Measurements from ENCODE around the gene DBP.
"Not testable (repeated sequence)": the region's sequence is repeated elsewhere in the genome, so short reads cannot be mapped to it uniquely, and the experiment has no call there.

DBP gene

DNA sequence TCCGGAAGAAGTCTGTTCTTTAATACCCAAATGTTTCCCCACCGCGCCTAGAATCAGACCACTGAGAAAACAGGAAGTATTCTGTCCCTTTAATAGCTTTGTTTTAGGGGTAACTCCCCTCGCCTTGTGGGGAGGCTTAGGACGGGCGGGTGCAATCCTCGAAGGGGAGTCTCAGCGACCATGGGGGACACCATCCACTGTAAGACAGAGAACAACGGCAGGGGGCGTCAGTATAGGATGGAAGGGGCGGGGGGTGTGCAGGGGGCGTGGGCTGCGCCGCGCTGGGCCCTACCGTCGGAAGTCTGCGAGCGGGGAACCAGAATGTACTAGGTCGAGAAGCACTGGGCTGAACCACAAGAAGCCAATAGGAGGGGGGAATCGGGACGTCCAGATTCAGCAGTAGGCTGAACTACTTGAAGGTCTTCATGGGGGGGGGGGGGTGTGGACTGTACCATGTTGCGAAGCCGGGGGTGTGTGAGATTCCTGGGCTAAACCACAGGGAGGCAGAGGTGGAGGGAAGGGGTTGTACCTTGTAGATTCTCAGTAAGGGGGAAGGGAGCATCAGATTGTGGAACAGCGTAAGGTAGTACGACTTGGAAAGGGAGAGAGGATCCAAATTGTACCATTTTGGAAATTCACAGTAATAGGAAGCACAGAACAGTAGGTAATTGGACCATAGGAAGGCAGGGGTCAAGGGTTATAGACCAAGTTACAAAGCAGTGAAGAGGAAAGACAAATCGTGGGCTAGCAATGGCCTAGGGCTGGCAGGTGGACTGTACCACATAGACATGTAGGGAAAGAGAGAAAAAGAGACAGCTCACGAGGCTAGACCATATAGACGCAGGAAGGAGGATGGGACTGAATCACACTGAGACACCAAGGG, 1.0 kb upstream of the DBP start:
- no peaks in the 10 kb centered on the region for H3K9me3 ChIP-seq (ENCODE audit: control insufficient read depth, low read depth, low read length)
- peaks cover 3% of the 10 kb centered on the region for H3K36me3 ChIP-seq (ENCODE audit: control insufficient read depth, low read depth, low read length)
- H3K4me1 ChIP-seq (ENCODE audit: control insufficient read depth, low read depth, low read length) = peaks cover 36% of the 10 kb centered on the region
- peak overlapping the region; percentile 79 for H3K4me3 ChIP-seq (ENCODE audit: low read length)
- peak overlapping the region; percentile 88 for H3K9ac ChIP-seq (ENCODE audit: low read length)
- H3K27me3 ChIP-seq (ENCODE audit: control insufficient read depth, insufficient read depth, low read length) = peaks cover 10% of the 10 kb centered on the region
- H3K27ac ChIP-seq (ENCODE audit: low read length) = peak overlapping the region; percentile 97

DNA sequence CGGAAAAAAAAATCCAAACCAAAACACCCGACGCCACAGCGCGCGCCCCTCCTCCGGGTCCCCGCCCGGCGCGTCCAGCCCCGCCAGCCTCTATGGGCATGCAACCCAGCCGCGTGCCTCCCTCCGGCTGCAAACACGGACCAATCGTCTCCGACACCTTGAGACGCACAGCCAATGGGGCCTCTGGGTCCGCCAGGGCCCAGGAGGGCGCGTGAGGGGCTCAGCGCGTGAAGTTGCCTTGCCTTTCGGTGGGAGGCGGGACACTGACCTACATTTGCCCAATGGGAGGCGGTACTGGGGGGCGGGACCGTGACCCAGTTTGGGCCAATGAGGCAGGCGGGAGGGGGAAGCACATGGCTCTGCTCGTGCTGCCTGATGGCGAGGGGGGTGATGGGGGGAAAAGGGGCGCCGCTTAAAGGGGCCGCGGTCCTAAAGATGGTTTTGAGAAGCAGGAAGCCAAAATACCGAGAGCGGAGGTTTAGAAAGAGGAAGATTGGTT, 319 bp upstream of the DBP start:
- H3K4me1 ChIP-seq (ENCODE audit: control insufficient read depth, low read depth, low read length) = peaks cover 36% of the 10 kb centered on the region
- peaks cover 10% of the 10 kb centered on the region for H3K27me3 ChIP-seq (ENCODE audit: control insufficient read depth, insufficient read depth, low read length)
- peak overlapping the region; percentile 88 for H3K9ac ChIP-seq (ENCODE audit: low read length)
- H3K9me3 ChIP-seq (ENCODE audit: control insufficient read depth, low read depth, low read length) = no peaks in the 10 kb centered on the region
- peak overlapping the region; percentile 97 for H3K27ac ChIP-seq (ENCODE audit: low read length)
- peak overlapping the region; percentile 79 for H3K4me3 ChIP-seq (ENCODE audit: low read length)
- peaks cover under 1% of the 10 kb centered on the region for H3K36me3 ChIP-seq (ENCODE audit: control insufficient read depth, low read depth, low read length)

DNA sequence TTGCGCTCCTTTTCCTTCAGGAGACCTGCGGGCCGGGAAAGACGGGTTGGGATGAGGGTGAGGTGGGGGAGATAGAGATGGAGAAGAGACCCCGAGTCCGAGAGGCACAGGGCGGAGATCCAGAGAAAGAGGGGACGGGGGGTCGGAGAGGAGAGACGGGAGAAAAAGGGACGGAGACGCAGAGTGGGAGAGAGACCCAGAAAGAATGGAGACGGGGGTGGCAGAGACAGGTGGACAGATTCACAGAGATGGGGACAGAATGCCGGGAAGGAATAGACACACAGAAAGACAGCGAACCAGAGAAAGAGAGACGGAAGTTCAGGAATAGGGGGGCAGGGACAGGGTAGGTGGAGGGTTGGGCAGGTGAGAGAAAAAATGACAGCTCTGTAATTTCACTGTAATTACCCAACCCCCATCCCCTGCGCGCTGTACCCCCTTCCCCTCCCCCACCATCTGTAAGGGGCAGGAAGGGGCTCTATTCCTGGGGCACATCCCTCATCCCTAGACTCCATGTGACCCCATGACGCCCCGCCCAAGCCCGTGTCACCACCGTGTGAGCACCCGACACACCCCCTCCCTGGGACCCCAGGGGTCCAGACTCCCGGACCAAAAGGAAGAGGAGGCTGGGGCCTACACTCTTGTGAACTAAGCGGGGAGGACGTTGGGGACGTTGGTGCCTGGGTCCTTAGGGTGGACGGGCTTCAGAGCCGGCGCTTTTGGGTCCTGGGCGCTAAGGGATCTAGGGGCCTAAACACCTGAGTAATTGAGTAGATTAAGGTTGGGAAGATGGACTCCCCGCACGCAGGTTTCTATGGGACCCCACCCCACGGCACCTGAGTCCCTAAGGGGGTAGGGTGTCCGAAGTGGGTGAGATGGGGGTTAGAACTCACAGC, 967 bp downstream of the DBP start:
- Histone ChIP-seq H3K9ac (ENCODE audit: low read length) (peak overlapping the region; percentile 42), H3K4me1 (ENCODE audit: control insufficient read depth, low read depth, low read length) (peaks cover 40% of the 10 kb centered on the region), H3K4me3 (ENCODE audit: low read length) (peak overlapping the region; percentile 60), H3K27ac (ENCODE audit: low read length) (no peak overlapping the region), H3K27me3 (ENCODE audit: control insufficient read depth, insufficient read depth, low read length) (peaks cover 10% of the 10 kb centered on the region), H3K9me3 (ENCODE audit: control insufficient read depth, low read depth, low read length) (no peaks in the 10 kb centered on the region), H3K36me3 (ENCODE audit: control insufficient read depth, low read depth, low read length) (no peaks in the 10 kb centered on the region)

DNA sequence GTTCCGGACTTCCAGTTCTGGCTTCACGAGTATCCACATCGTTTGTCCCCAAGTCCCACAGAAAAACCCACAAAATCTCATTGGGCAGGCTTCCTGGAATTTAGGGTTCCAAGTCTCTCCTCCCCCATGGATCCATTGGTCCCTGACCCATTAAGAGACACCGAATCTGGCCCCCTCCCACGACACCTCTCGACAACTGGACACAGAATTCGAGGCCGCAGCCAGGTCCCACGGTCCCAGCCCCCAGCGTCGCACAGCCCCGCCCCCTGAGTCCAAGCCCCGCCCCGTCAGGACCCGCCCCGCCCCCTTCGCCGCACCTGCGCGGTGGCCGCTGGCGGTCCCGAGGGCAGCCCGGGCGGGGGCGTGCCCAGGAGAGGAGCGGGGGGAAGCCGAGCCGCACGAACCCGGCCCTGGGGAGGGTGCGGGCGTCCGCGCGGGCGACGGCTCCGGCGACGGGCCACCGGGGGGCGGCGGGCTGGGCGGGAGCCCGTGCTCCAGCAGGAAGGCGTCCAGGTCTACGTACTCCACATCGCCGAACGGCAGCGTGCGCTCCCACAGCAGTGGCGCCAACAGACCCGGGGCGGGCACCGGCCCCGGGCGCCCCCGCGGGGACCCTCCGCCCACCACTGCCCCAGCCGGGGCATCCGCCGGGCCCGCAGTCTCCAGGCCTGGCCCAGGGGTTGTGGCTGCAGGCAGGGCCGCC, 1.8 kb downstream of the DBP start:
- Histone ChIP-seq H3K36me3 (ENCODE audit: control insufficient read depth, low read depth, low read length) (no peaks in the 10 kb centered on the region), H3K4me1 (ENCODE audit: control insufficient read depth, low read depth, low read length) (peaks cover 45% of the 10 kb centered on the region), H3K9ac (ENCODE audit: low read length) (peak overlapping the region; percentile 42), H3K9me3 (ENCODE audit: control insufficient read depth, low read depth, low read length) (no peaks in the 10 kb centered on the region), H3K27ac (ENCODE audit: low read length) (no peak overlapping the region), H3K27me3 (ENCODE audit: control insufficient read depth, insufficient read depth, low read length) (peaks cover 10% of the 10 kb centered on the region), H3K4me3 (ENCODE audit: low read length) (peak overlapping the region; percentile 60)

DNA sequence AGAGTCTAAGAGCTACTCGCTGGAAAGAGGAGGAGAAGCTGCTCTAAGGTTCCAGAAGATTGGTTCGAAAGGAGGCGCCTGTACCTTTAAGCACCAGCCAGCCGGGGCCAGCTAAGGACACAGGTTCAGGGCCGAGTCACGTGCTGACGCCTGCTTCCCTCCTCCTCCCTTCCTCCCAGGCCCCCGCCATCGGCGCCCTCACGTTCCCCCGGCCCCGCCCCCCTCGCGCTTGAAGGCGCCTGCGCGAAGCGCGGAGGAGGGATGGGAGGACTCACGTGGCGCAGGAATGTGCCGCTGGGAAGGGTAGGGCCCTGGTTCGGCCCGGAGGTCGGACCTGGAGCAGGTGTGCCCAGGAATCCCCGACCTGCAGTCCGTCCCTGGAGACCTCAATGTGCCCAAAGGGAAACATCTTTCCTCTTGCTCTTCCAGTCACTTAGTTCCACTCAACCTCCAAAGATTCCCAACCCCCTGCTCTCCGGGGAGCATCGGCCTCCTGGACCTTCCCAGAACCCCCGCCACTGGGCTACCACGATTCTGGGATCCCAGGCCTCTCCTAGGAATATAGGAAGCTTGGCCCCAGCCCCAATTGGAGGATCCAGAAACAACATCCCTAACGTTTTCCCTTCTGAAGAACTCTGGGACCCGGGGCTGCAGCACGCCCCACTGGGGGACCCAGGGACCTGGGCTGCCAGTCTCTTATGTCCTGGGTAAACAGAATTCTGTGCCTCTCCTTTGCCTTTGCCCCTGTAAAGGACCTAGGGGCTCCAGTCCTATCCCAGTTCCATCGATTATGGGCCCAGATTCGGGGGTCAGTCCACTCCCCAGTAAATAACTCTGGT, 2.5 kb downstream of the DBP start:
- H3K27me3 ChIP-seq (ENCODE audit: control insufficient read depth, insufficient read depth, low read length) = peaks cover 10% of the 10 kb centered on the region
- peaks cover 48% of the 10 kb centered on the region for H3K4me1 ChIP-seq (ENCODE audit: control insufficient read depth, low read depth, low read length)
- no peaks in the 10 kb centered on the region for H3K9me3 ChIP-seq (ENCODE audit: control insufficient read depth, low read depth, low read length)
- no peaks in the 10 kb centered on the region for H3K36me3 ChIP-seq (ENCODE audit: control insufficient read depth, low read depth, low read length)
- peak overlapping the region; percentile 36 for H3K9ac ChIP-seq (ENCODE audit: low read length)
- H3K27ac ChIP-seq (ENCODE audit: low read length) = no peak overlapping the region
- peak overlapping the region; percentile 54 for H3K4me3 ChIP-seq (ENCODE audit: low read length)

DNA sequence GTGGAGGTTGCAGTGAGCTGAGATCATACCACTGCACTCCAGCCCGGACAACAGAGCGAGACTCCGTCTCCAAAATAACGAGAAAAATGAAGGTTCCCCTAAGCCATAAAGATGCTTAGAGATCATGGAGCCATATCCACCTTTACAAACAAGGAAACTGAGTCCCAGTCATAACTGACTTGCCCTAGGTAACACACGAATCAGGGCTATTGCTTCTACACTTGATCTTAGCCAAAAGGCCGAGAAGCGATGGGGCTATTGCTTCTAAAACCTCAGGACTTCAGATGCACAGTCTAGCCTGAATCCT, 3.2 kb downstream of the DBP start:
- H3K4me1 ChIP-seq (ENCODE audit: control insufficient read depth, low read depth, low read length) = peaks cover 44% of the 10 kb centered on the region
- peak overlapping the region; percentile 36 for H3K4me3 ChIP-seq (ENCODE audit: low read length)
- H3K36me3 ChIP-seq (ENCODE audit: control insufficient read depth, low read depth, low read length) = no peaks in the 10 kb centered on the region
- H3K27me3 ChIP-seq (ENCODE audit: control insufficient read depth, insufficient read depth, low read length) = peaks cover 10% of the 10 kb centered on the region
- no peaks in the 10 kb centered on the region for H3K9me3 ChIP-seq (ENCODE audit: control insufficient read depth, low read depth, low read length)
- H3K27ac ChIP-seq (ENCODE audit: low read length) = no peak overlapping the region
- no peak overlapping the region for H3K9ac ChIP-seq (ENCODE audit: low read length)

DNA sequence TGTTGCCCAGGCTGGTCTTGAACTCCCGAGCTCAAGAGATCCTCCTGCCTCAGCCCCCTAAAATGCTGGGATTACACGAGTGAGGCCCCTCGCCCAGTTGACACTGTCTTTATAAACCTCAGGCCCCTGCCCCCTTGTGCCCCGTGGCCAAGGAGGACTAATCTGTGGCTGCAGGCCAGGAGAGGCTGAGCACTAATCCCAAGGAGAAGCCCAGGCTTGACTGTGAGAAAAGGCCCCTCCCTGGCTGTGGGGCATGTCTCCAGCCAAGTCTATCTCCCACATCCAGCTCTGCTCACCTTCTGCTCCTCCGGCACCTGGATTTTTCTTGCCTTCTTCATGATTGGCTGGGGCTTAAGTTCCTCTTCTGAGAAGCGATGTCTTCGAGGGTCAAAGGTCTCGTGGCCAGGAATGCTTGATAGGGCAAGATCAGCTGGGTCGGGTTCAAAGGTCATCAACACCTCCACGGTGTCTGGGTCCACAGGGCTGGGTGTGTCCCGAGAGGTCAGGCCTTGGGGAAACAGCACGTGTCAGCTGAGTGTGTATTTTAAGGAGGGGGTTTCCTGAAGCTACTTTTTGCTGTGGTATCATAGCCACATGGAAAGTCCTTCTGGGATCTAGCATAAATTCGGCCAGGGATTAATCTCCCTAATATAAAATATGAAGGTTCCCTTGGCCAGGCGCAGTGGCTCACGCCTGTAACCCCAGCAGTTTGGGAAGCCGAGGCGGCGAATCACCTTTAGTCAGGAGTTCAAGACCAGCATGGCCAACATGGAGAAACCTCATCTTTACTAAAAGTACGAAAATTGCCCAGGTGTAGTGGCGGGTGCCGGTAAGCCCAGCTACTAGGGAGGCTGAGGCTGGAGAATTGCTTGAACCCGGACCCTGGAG, 3.8 kb downstream of the DBP start:
- Histone ChIP-seq H3K27ac (ENCODE audit: low read length) (no peak overlapping the region), H3K9me3 (ENCODE audit: control insufficient read depth, low read depth, low read length) (no peaks in the 10 kb centered on the region), H3K4me3 (ENCODE audit: low read length) (no peak overlapping the region), H3K36me3 (ENCODE audit: control insufficient read depth, low read depth, low read length) (no peaks in the 10 kb centered on the region), H3K27me3 (ENCODE audit: control insufficient read depth, insufficient read depth, low read length) (peaks cover 10% of the 10 kb centered on the region), H3K9ac (ENCODE audit: low read length) (no peak overlapping the region), H3K4me1 (ENCODE audit: control insufficient read depth, low read depth, low read length) (peaks cover 38% of the 10 kb centered on the region)

DNA sequence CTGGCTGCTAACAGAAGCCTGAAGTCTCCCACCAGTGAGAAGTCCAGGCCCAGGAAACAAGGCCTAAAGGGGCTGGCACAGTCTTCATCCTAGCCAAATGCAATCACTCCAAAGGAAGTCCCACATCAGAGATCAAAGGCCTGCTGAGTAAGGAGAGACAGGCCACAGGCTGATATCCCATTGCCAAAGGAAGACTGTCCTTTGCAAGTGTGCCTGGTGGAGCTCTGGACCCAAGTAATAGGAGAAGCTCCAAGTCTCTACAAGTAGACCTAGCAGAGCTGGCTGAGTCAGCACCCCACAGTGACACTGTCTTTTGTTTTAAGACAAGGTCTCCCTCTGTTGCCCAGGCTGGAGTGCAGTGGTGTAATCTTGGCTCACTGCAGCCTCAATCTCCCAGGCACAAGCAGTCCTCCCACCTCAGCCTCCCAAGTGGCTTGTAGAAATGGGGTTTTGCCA, 4.5 kb downstream of the DBP start:
- no peak overlapping the region for H3K4me3 ChIP-seq (ENCODE audit: low read length)
- no peaks in the 10 kb centered on the region for H3K9me3 ChIP-seq (ENCODE audit: control insufficient read depth, low read depth, low read length)
- peaks cover 37% of the 10 kb centered on the region for H3K4me1 ChIP-seq (ENCODE audit: control insufficient read depth, low read depth, low read length)
- H3K27me3 ChIP-seq (ENCODE audit: control insufficient read depth, insufficient read depth, low read length) = peaks cover 10% of the 10 kb centered on the region
- no peak overlapping the region for H3K27ac ChIP-seq (ENCODE audit: low read length)
- H3K36me3 ChIP-seq (ENCODE audit: control insufficient read depth, low read depth, low read length) = no peaks in the 10 kb centered on the region
- no peak overlapping the region for H3K9ac ChIP-seq (ENCODE audit: low read length)

DNA sequence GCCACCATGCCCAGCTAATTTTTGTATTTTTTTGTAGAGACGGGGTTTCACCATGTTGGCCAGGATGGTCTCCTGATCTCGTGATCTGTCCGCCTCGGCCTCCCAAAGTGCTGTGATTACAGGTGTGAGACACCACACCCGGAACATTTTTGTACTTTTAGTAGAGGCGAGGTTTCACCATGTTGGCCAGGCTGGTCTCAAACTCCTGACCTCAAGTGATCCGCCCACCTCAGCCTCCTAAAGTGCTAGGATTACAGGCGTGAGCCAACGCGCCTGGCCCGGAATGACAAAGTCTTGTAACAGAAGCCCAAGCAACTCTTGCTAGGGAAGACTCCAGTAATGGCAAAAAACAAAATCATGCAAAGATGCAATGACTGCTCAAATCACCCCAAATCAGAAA, 4.9 kb downstream of the DBP start:
- Histone ChIP-seq H3K27me3 (ENCODE audit: control insufficient read depth, insufficient read depth, low read length) (peaks cover 10% of the 10 kb centered on the region), H3K4me1 (ENCODE audit: control insufficient read depth, low read depth, low read length) (peaks cover 37% of the 10 kb centered on the region)
- H3K9ac ChIP-seq (ENCODE audit: low read length); H3K9me3 ChIP-seq (ENCODE audit: control insufficient read depth, low read depth, low read length); H3K4me3 ChIP-seq (ENCODE audit: low read length); H3K27ac ChIP-seq (ENCODE audit: low read length); H3K36me3 ChIP-seq (ENCODE audit: control insufficient read depth, low read depth, low read length): not testable (repeated sequence)

DNA sequence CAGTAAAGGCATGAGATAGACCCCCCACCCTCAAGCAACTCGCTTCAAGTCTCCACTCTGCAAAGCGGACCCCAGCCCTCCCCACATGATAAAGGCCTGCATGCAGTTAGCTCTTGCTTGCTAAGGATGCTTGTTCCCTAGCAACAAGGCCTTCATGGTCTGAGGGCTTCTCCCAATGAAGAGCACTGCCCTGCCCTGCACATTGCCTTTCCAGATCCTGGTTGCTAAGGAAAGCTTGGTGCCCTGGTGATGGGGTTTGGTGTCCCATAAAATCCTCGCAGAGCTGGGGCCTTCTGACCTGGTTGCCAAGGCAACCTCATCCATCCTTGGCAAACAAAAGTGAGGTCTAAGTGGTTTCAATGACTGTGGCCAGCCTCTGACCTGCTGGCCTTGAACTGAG, 6.0 kb downstream of the DBP start:
- Histone ChIP-seq H3K4me3 (ENCODE audit: low read length) (peak overlapping the region; percentile 47), H3K9me3 (ENCODE audit: control insufficient read depth, low read depth, low read length) (no peaks in the 10 kb centered on the region), H3K27ac (ENCODE audit: low read length) (peak overlapping the region; percentile 30), H3K9ac (ENCODE audit: low read length) (peak overlapping the region; percentile 61), H3K27me3 (ENCODE audit: control insufficient read depth, insufficient read depth, low read length) (peaks cover 6% of the 10 kb centered on the region), H3K4me1 (ENCODE audit: control insufficient read depth, low read depth, low read length) (peaks cover 32% of the 10 kb centered on the region), H3K36me3 (ENCODE audit: control insufficient read depth, low read depth, low read length) (no peaks in the 10 kb centered on the region)

All from iPS-18a (cell line).